Activated CD8-positive, alpha-beta memory T cell treated with anti-CD3 and anti-CD28 coated beads for 36 hours (primary cell): Measurements from ENCODE around the gene PXK. TPM values are rescaled to one million over a fixed set of nuclear protein-coding genes. Genes with fewer than 3 reads are reported as not detected.
"Not testable (repeated sequence)": the region's sequence is repeated elsewhere in the genome, so short reads cannot be mapped to it uniquely, and the experiment has no call there.

Source experiments
- CTCF ChIA-PET: fragments of 350-600 bp; sonication (Branson Sonifier 250); formaldehyde crosslinking; loops from one replicate; lab custom pipeline; 2021; ENCODE audit warnings: antibody characterized with exemption; lab: Charles Lee
- POLR2A ChIA-PET: fragments of 350-600 bp; sonication (Branson Sonifier 250); formaldehyde crosslinking; loops from one replicate; lab custom pipeline; 2021; ENCODE audit warnings: antibody characterized with exemption; lab: Charles Lee
- total RNA-seq, 2 experiments: library from RNA; stranded (reverse); gene quantifications; one replicate each; pipeline ENCODE4 v1.2.3, GENCODE V29; 2021

PXK gene
- total RNA-seq, 2 experiments from 2014 or later: 31.7 to 32.0 TPM

GRCh38 chr3:58336135-58336882 is 3.6 kb downstream of the PXK start:
- CTCF ChIA-PET: interaction anchor here (0.6 to 3.6 kb wide), 4 partner anchors 9 to 30 kb away, joined by 3 to 16 read pairs (median 8); partner anchors contain the start of genes HTD2 and RPP14
- POLR2A ChIA-PET: interaction anchor here (2.1 kb wide), 1 partner anchor 10 kb away, joined by 10 read pairs; no protein-coding TSS in a partner anchor

- ChIA-PET POLR2A (no interaction called here), CTCF (interaction anchor here (1.9 kb wide), 1 partner anchor 13 kb away, joined by 13 read pairs; no protein-coding TSS in a partner anchor)
These were observed 4.5 kb downstream of the PXK start for GRCh38 chr3:58337190-58337589.

- POLR2A ChIA-PET, CTCF ChIA-PET: not testable (repeated sequence)
These were observed 6.5 kb downstream of the PXK start for GRCh38 chr3:58339146-58339545.

- CTCF ChIA-PET: no interaction called here
- POLR2A ChIA-PET: interaction anchor here (0.7 kb wide), 1 partner anchor 180 kb away, joined by 3 read pairs; no protein-coding TSS in a partner anchor
These were observed 8.0 kb downstream of the PXK start for GRCh38 chr3:58340594-58341244.

- CTCF ChIA-PET: no interaction called here
- POLR2A ChIA-PET: no interaction called here
These were observed 8.7 kb downstream of the PXK start for GRCh38 chr3:58341376-58341775.

GRCh38 chr3:58342676-58343075 is 10.0 kb downstream of the PXK start:
- POLR2A ChIA-PET: no interaction called here
- CTCF ChIA-PET: no interaction called here

GRCh38 chr3:58345457-58345856 is 12.8 kb downstream of the PXK start:
- ChIA-PET POLR2A (interaction anchor here (1.8 kb wide), 1 partner anchor 10 kb away, joined by 10 read pairs; no protein-coding TSS in a partner anchor), CTCF (interaction anchor here (3.2 kb wide), 1 partner anchor 11 kb away, joined by 16 read pairs; no protein-coding TSS in a partner anchor)

GRCh38 chr3:58346368-58346767 is 13.7 kb downstream of the PXK start:
- ChIA-PET CTCF (interaction anchor here (0.7 to 3.2 kb wide), 3 partner anchors 11 to 21 kb away, joined by 3 to 16 read pairs (median 3); no protein-coding TSS in a partner anchor), POLR2A (interaction anchor here (0.7 to 1.8 kb wide), 2 partner anchors 11 to 80 kb away, joined by 3 to 10 read pairs; no protein-coding TSS in a partner anchor)

- ChIA-PET POLR2A (no interaction called here), CTCF (no interaction called here)
These were observed 15.3 kb downstream of the PXK start for GRCh38 chr3:58347984-58348383.

GRCh38 chr3:58349792-58350626 is 17.3 kb downstream of the PXK start:
- ChIA-PET CTCF (interaction anchor here (0.7 to 2.7 kb wide), 5 partner anchors 14 to 182 kb away, joined by 3 to 13 read pairs (median 3); no protein-coding TSS in a partner anchor), POLR2A (interaction anchor here (1.2 kb wide), 1 partner anchor 16 kb away, joined by 3 read pairs; no protein-coding TSS in a partner anchor)

- POLR2A ChIA-PET: no interaction called here
- CTCF ChIA-PET: interaction anchor here (0.8 to 2.7 kb wide), 3 partner anchors 15 to 181 kb away, joined by 3 to 13 read pairs (median 3); no protein-coding TSS in a partner anchor
These were observed 17.9 kb downstream of the PXK start for GRCh38 chr3:58350627-58351013.

- ChIA-PET POLR2A (interaction anchor here (1.1 kb wide), 1 partner anchor 1173 kb away, joined by 5 read pairs; no protein-coding TSS in a partner anchor), CTCF (interaction anchor here (0.6 to 1.6 kb wide), 2 partner anchors 45 to 148 kb away, joined by 3 read pairs; no protein-coding TSS in a partner anchor)
These were observed 19.2 kb downstream of the PXK start for GRCh38 chr3:58351920-58352319.

GRCh38 chr3:58352626-58353025 is 19.9 kb downstream of the PXK start:
- ChIA-PET POLR2A (interaction anchor here (1.1 kb wide), 1 partner anchor 1172 kb away, joined by 5 read pairs; no protein-coding TSS in a partner anchor), CTCF (interaction anchor here (0.6 to 1.6 kb wide), 3 partner anchors 39 to 147 kb away, joined by 3 read pairs; no protein-coding TSS in a partner anchor)

GRCh38 chr3:58353722-58354553 is 21.2 kb downstream of the PXK start:
- ChIA-PET POLR2A (interaction anchor here (0.7 to 1.5 kb wide), 4 partner anchors 18 to 56 kb away, joined by 3 read pairs; partner anchors contain the start of genes HTD2 and RPP14), CTCF (interaction anchor here (1.2 kb wide), 1 partner anchor 33 kb away, joined by 5 read pairs; no protein-coding TSS in a partner anchor)

- ChIA-PET CTCF (interaction anchor here (1.2 kb wide), 1 partner anchor 35 kb away, joined by 5 read pairs; no protein-coding TSS in a partner anchor), POLR2A (interaction anchor here (1.5 kb wide), 1 partner anchor 49 kb away, joined by 3 read pairs; the partner anchor contains the start of genes HTD2 and RPP14)
These were observed 22.5 kb downstream of the PXK start for GRCh38 chr3:58355179-58355578.

- ChIA-PET POLR2A (no interaction called here), CTCF (no interaction called here)
These were observed 23.4 kb downstream of the PXK start for GRCh38 chr3:58356054-58356453.

GRCh38 chr3:58357402-58357801 is 24.7 kb downstream of the PXK start:
- POLR2A ChIA-PET: interaction anchor here (1.1 kb wide), 1 partner anchor 22 kb away, joined by 4 read pairs; no protein-coding TSS in a partner anchor
- CTCF ChIA-PET: interaction anchor here (0.6 kb wide), 1 partner anchor 21 kb away, joined by 3 read pairs; no protein-coding TSS in a partner anchor
